Brain microvascular endothelial cell (primary cell): ENCODE data around the gene ZFPM1.

Experiments
- DNase-seq: peaks from one replicate; pipeline ENCODE4 v3.0.0-alpha.2; 2020
- H3K27ac ChIP-seq: fragments of 250-450 bp; sonication (Bioruptor Pico); 2 replicates; pipeline ENCODE4 v1.5.1; 2020; ENCODE audit warnings: mild to moderate bottlenecking, moderate library complexity
- H3K27me3 ChIP-seq: fragments of 250-450 bp; sonication (Bioruptor Pico); replicated peaks from 2 replicates; pipeline ENCODE4 v1.5.1; 2020; ENCODE audit warnings: mild to moderate bottlenecking
- H3K36me3 ChIP-seq: fragments of 250-450 bp; sonication (Bioruptor Pico); replicated peaks from 2 replicates; pipeline ENCODE4 v1.5.1; 2020; ENCODE audit warnings: mild to moderate bottlenecking
- H3K4me3 ChIP-seq: 2 replicates; pipeline ENCODE4 v1.5.1; 2011; ENCODE audit warnings: low read depth, mild to moderate bottlenecking, control low read depth, low read length, moderate library complexity
- CTCF ChIP-seq: IDR thresholded peaks from 2 replicates; pipeline ENCODE4 v1.5.1; 2011; ENCODE audit warnings: low read depth, mild to moderate bottlenecking, moderate library complexity, low read length, control low read depth, inconsistent platforms; ENCODE audit errors: missing control alignments
- in situ Hi-C: cut with HindIII; loops from 2 replicates; pipeline ENCODE4 v1.10.0; 2017; ENCODE audit warnings: low sequenced_read_pairs, low pct_ligation_motif_present

ZFPM1 gene

DNA sequence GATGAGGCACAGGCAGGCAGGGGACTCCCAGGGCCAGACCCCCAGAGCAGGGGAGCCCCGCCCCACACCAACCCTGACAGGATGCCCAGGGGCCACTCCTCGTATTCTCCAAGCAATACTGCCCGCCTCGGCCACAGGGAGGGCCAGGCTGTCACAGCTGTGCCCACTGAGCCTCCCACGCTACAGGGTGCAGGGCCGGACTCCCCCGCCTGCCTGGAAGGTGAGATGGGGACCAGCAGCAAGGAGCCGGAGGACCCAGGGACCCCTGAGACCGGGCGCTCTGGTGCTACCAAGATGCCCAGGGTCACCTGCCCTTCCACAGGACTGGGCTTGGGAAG lies 18.8 kb upstream of the ZFPM1 start:
- Histone ChIP-seq H3K4me3 (no peak overlapping the region), H3K27ac (no peak overlapping the region), H3K27me3 (no peaks in the 10 kb centered on the region), H3K36me3 (peaks cover 4% of the 10 kb centered on the region)
- no peak for TF ChIP-seq CTCF
- in situ Hi-C loops = loop anchor here (25.0 kb wide), 1 partner anchor 103 kb away; no protein-coding TSS in a partner anchor
- DNase-seq = no peak

GRCh38 chr16:88434746-88435145 lies 18.3 kb upstream of the ZFPM1 start:
- Histone ChIP-seq H3K36me3 (peaks cover 4% of the 10 kb centered on the region), H3K27me3 (no peaks in the 10 kb centered on the region), H3K4me3 (no peak overlapping the region), H3K27ac (no peak overlapping the region)
- DNase-seq = no peak
- in situ Hi-C loops = loop anchor here (25.0 kb wide), 1 partner anchor 103 kb away; no protein-coding TSS in a partner anchor
- TF ChIP-seq CTCF = no peak

DNA sequence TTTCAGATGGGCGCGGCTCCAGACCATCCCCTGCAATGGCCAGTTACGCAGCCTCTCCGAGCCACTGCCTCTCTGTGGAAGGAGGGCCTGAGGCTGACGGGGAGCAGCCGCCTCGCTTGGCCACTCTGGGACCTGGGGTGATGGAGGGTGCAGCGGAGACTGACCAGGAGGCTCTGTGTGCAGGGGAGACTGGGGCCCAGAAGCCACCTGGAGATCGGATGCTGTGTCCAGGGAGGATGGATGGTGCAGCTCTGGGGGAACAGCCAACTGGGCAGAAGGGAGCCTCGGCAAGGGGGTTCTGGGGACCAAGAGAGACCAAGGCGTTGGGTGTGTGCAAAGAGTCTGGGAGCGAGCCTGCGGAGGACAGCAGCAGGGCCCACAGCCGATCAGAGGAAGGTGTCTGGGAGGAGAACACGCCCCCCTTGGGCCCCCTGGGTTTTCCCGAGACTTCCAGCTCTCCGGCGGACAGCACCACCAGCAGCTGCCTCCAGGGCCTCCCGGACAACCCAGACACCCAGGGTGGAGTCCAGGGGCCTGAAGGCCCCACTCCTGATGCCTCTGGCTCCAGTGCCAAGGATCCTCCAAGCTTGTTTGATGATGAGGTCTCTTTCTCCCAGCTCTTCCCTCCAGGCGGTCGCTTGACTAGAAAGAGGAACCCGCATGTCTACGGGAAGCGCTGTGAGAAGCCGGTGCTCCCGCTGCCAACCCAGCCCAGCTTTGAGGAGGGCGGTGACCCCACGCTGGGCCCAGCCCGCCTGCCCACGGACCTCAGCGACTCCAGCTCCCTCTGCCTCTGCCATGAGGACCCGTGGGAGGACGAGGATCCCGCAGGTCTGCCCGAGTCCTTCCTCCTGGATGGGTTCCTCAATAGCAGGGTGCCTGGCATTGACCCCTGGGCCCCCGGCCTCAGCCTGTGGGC lies 17.4 kb upstream of the ZFPM1 start:
- peaks cover 4% of the 10 kb centered on the region for H3K36me3 ChIP-seq
- in situ Hi-C loops = loop anchor here (25.0 kb wide), 1 partner anchor 102 kb away; no protein-coding TSS in a partner anchor
- TF ChIP-seq CTCF = no peak
- DNase-seq = no peak
- H3K27ac ChIP-seq = no peak overlapping the region
- no peaks in the 10 kb centered on the region for H3K27me3 ChIP-seq
- H3K4me3 ChIP-seq = no peak overlapping the region

GRCh38 chr16:88436796-88437195 lies 16.3 kb upstream of the ZFPM1 start:
- H3K4me3 ChIP-seq = no peak overlapping the region
- H3K27me3 ChIP-seq = no peaks in the 10 kb centered on the region
- in situ Hi-C loops = loop anchor here (25.0 kb wide), 1 partner anchor 101 kb away; no protein-coding TSS in a partner anchor

GRCh38 chr16:88437367-88437964 lies 15.6 kb upstream of the ZFPM1 start:
- in situ Hi-C loops = loop anchor here (25.0 kb wide), 1 partner anchor 100 kb away; no protein-coding TSS in a partner anchor
- TF ChIP-seq CTCF = peak; percentile 74
- H3K4me3 ChIP-seq = no peak overlapping the region
- peaks cover 4% of the 10 kb centered on the region for H3K36me3 ChIP-seq
- no peaks in the 10 kb centered on the region for H3K27me3 ChIP-seq
- DNase-seq = no peak
- H3K27ac ChIP-seq = no peak overlapping the region

More at GRCh38 chr16:88436796-88437195, 16.3 kb upstream of the ZFPM1 start:
- H3K27ac ChIP-seq = no peak overlapping the region
- no peak for DNase-seq
- no peak for TF ChIP-seq CTCF
- H3K36me3 ChIP-seq = peaks cover 4% of the 10 kb centered on the region
